ENCODE measurements around the gene NUP93. TPM values are rescaled to one million over a fixed set of nuclear protein-coding genes. Genes with fewer than 3 reads are reported as not detected.
A peak's percentile ranks its signal among the peaks of the same experiment; 100 is the strongest.

Gene NUP93
- total and polyA plus RNA-seq, 2 donors from 2014 or later, result 34.8 to 48.8 TPM

GRCh38 chr16:56817056-56817455 lies 87.1 kb downstream of the NUP93 start:
- H3K9me3 ChIP-seq (ENCODE audit: control insufficient read depth in 2 of 3, insufficient read depth in 1 of 3, low read length in 3 of 3), result no peaks in the 10 kb centered on the region
- no peak for FAIRE-seq
- no peaks in the 10 kb centered on the region for H3K27me3 ChIP-seq (ENCODE audit: control insufficient read depth, insufficient read depth, low read length)
- TF ChIP-seq CTCF (IDR thresholded peaks at IDR 0.05; ENCODE audit: borderline replicate concordance, extremely low read depth, insufficient read depth), result no peak
- H3K9ac ChIP-seq (ENCODE audit: low read length in 3 of 3), result no peak overlapping the region
- DNase-seq, result no peak
- intact Hi-C loops (cut with DNase I), result no loop called here
- H3K36me3 ChIP-seq (ENCODE audit: control insufficient read depth in 2 of 3, insufficient read depth in 3 of 3, low read length in 3 of 3), result peaks cover 0 to 6% (median 0%) of the 10 kb centered on the region in 3 donors
- peak overlapping the region in 1 of 2 donors; percentile 23 for H3K27ac ChIP-seq (ENCODE audit: low read depth in 2 of 2, low read length in 2 of 2)
- no peaks in the 10 kb centered on the region for H3K4me1 ChIP-seq (ENCODE audit: control insufficient read depth in 2 of 3, insufficient read depth in 2 of 3, low read depth in 1 of 3, low read length in 3 of 3)
- no peak overlapping the region for H3K4me3 ChIP-seq (ENCODE audit: low read length in 3 of 3)

DNA sequence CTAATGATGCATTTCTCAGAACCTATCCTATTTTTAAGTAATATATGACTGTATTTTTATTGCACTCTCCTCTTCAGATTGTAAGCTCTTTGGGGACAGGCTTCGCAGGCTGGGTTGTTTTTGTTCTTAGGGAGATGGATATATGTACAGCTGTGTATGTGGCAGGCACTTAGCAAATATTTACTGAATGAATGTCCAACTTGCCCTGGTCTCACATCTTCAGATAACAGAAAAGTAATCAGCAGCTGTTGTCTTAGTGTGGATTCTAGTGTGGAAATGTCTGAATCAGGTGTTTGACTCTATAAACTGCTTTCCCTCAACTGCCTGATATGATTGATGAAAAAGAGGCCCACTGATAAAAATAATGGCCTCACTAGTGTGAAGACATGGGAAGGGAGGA lies 88.0 kb downstream of the NUP93 start:
- FAIRE-seq, result no peak
- H3K4me1 ChIP-seq (ENCODE audit: control insufficient read depth in 2 of 3, insufficient read depth in 2 of 3, low read depth in 1 of 3, low read length in 3 of 3), result no peaks in the 10 kb centered on the region
- H3K36me3 ChIP-seq (ENCODE audit: control insufficient read depth in 2 of 3, insufficient read depth in 3 of 3, low read length in 3 of 3), result peaks cover 0 to 6% (median 0%) of the 10 kb centered on the region in 3 donors

DNA sequence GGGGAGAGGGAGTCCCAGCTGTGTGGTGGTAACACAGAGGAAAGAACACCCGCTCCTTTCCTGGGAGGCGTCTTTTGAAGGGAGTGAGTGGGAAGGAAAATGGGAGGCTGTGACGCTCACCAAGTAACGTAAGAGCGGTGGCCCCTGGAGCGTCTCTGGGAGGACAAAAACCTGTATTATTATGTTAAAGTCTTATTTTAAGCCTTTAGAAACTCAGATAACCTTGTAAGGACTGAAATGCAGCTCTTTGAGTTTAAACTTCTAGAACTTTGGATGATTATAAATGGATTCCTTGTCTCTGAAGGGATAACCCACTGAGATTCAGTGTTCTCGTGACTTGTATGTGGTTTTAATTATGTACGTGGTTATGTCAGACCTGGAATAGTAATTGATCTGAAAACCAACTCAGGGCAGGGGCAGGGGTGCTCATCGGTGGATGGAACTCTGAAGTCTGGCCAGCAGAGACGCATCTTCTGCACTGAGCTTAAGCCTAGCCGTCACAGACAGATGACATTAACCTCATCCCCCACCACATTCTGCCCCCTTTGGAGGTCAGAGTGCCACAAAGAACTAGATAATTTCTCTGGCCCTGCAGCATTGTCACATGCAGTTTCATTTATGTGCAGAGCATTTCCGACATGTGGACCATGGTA lies 93.3 kb downstream of the NUP93 start:
- FAIRE-seq (no peak), DNase-seq (no peak)
- no peak for TF ChIP-seq CTCF (IDR thresholded peaks at IDR 0.05; ENCODE audit: borderline replicate concordance, extremely low read depth, insufficient read depth)
- H3K9me3 ChIP-seq (ENCODE audit: control insufficient read depth in 2 of 3, insufficient read depth in 1 of 3, low read length in 3 of 3), result no peaks in the 10 kb centered on the region
- no peaks in the 10 kb centered on the region for H3K4me1 ChIP-seq (ENCODE audit: control insufficient read depth in 2 of 3, insufficient read depth in 2 of 3, low read depth in 1 of 3, low read length in 3 of 3)
- no peak overlapping the region for H3K27ac ChIP-seq (ENCODE audit: low read depth in 2 of 2, low read length in 2 of 2)
- no peaks in the 10 kb centered on the region for H3K27me3 ChIP-seq (ENCODE audit: control insufficient read depth, insufficient read depth, low read length)
- H3K4me3 ChIP-seq (ENCODE audit: low read length in 3 of 3), result no peak overlapping the region
- H3K36me3 ChIP-seq (ENCODE audit: control insufficient read depth in 2 of 3, insufficient read depth in 3 of 3, low read length in 3 of 3), result peaks cover 0 to 6% (median 4%) of the 10 kb centered on the region in 3 donors
- intact Hi-C loops (cut with DNase I), result no loop called here
- no peak overlapping the region for H3K9ac ChIP-seq (ENCODE audit: low read length in 3 of 3)

More for the DNA sequence above, 88.0 kb downstream of the NUP93 start:
- DNase-seq, result no peak
- Histone ChIP-seq H3K9ac (ENCODE audit: low read length in 3 of 3) (no peak overlapping the region), H3K4me3 (ENCODE audit: low read length in 3 of 3) (no peak overlapping the region), H3K9me3 (ENCODE audit: control insufficient read depth in 2 of 3, insufficient read depth in 1 of 3, low read length in 3 of 3) (no peaks in the 10 kb centered on the region), H3K27ac (ENCODE audit: low read depth in 2 of 2, low read length in 2 of 2) (no peak overlapping the region), H3K27me3 (ENCODE audit: control insufficient read depth, insufficient read depth, low read length) (no peaks in the 10 kb centered on the region)
- no peak for TF ChIP-seq CTCF (IDR thresholded peaks at IDR 0.05; ENCODE audit: borderline replicate concordance, extremely low read depth, insufficient read depth)
- intact Hi-C loops (cut with DNase I), result no loop called here
